Stimulated activated naive CD8-positive, alpha-beta T cell treated with anti-CD3 and anti-CD28 coated beads, Interleukin-15, Interleukin-2, amounts not matched to agents 100 ng/mL and 50 ng/mL, for 24 hours (primary cell): Measurements from ENCODE around the gene TPPP3.

Source experiments
- H3K27ac Mint-ChIP-seq: one replicate; pipeline ENCODE4 v1.8.0; 2021; ENCODE audit warnings: mild to moderate bottlenecking, mixed read lengths
- H3K27me3 Mint-ChIP-seq: one replicate; pipeline ENCODE4 v1.8.0; 2021; ENCODE audit warnings: mixed read lengths
- H3K36me3 Mint-ChIP-seq: one replicate; pipeline ENCODE4 v1.8.0; 2021; ENCODE audit warnings: low read depth, mixed read lengths
- H3K4me1 Mint-ChIP-seq: one replicate; pipeline ENCODE4 v1.8.0; 2021; ENCODE audit warnings: low read depth, mixed read lengths
- H3K4me3 Mint-ChIP-seq: one replicate; pipeline ENCODE4 v1.8.0; 2021; ENCODE audit warnings: mild to moderate bottlenecking, mixed read lengths
- H3K9me3 Mint-ChIP-seq: one replicate; pipeline ENCODE4 v1.8.0; 2021; ENCODE audit warnings: mixed read lengths

TPPP3 gene

GRCh38 chr16:67393111-67393787, at the start of gene TPPP3:
Gene TPPP3 (minus strand): TSS chr16:67393498. CDS start chr16:67391111, 2,387 bp downstream.
- H3K4me1 Mint-ChIP-seq, result peaks cover 9% of the 10 kb centered on the region
- H3K9me3 Mint-ChIP-seq, result no peaks in the 10 kb centered on the region
- H3K4me3 Mint-ChIP-seq, result peak within 1 kb of the TSS; percentile 36
- H3K27ac Mint-ChIP-seq, result no peak within 1 kb of the TSS
- H3K36me3 Mint-ChIP-seq, result no peaks in the 10 kb centered on the region
- peaks cover 28% of the 10 kb centered on the region for H3K27me3 Mint-ChIP-seq

- peaks cover 9% of the 10 kb centered on the region for H3K36me3 Mint-ChIP-seq
- no peak overlapping the region for H3K27ac Mint-ChIP-seq
- no peaks in the 10 kb centered on the region for H3K27me3 Mint-ChIP-seq
- H3K9me3 Mint-ChIP-seq, result no peaks in the 10 kb centered on the region
- no peak overlapping the region for H3K4me3 Mint-ChIP-seq
- H3K4me1 Mint-ChIP-seq, result peaks cover 2% of the 10 kb centered on the region
These were observed 49.4 kb upstream of the TPPP3 start for GRCh38 chr16:67442581-67443255.

DNA sequence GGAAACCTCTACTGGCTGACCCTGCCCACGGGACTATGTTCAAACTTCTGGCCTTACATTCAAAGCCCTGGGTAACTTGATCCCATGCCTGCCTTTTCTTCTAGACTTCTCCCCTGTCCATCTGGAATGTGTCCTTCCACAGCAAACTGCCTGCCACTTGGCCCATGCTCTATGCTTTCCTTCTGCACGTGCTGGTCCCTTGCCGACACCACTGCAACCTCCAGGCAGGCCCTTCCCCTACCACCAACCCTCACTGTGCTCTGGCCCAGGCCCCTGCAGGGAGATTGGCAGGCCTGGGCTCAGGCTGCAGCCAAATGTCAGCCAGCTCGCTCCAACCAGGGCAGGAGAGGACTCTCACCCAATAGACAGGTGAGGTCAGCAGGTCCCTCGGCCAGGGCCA, 48.6 kb upstream of the TPPP3 start:
- no peaks in the 10 kb centered on the region for H3K9me3 Mint-ChIP-seq
- no peak overlapping the region for H3K4me3 Mint-ChIP-seq
- H3K36me3 Mint-ChIP-seq, result peaks cover 10% of the 10 kb centered on the region
- H3K4me1 Mint-ChIP-seq, result peaks cover 5% of the 10 kb centered on the region
- no peaks in the 10 kb centered on the region for H3K27me3 Mint-ChIP-seq
- H3K27ac Mint-ChIP-seq, result no peak overlapping the region

- H3K27me3 Mint-ChIP-seq, result no peaks in the 10 kb centered on the region
These were observed 48.0 kb upstream of the TPPP3 start for GRCh38 chr16:67441271-67441753.

DNA sequence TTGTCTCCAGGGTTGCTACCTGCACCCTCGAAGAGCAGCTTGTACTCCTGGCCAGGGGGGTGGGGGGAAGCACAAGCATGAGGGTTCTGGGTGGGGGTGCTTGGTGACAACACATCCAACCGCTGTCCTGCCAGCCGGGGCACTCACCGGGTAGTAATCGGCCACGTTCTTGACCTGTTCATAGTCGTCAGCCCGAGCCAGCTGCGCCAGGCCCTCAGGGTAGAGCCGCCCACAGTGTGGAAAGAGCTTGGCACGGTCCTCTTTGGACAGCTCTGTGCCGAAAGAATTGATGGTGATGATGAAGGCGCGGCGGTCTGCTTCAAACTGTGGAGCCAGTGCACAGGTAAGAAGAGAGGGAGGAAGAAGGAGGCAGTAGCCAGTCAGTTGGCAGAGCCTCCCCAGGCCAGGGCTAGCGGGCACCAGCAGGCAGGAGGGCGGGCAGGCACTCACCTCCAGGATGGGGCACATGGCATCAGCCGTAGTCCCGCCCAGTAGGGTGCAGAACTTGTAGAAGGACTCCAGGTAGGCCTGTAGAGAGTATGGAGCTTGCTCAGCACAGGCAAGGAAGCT, 45.6 kb upstream of the TPPP3 start:
- Mint-ChIP-seq H3K4me1 (peaks cover 5% of the 10 kb centered on the region), H3K4me3 (no peak overlapping the region), H3K27ac (no peak overlapping the region), H3K9me3 (no peaks in the 10 kb centered on the region), H3K36me3 (peaks cover 10% of the 10 kb centered on the region), H3K27me3 (no peaks in the 10 kb centered on the region)

More at GRCh38 chr16:67441271-67441753, 48.0 kb upstream of the TPPP3 start:
- H3K4me1 Mint-ChIP-seq, result peaks cover 5% of the 10 kb centered on the region
- H3K27ac Mint-ChIP-seq, result no peak overlapping the region
- H3K9me3 Mint-ChIP-seq, result no peaks in the 10 kb centered on the region
- no peak overlapping the region for H3K4me3 Mint-ChIP-seq
- peaks cover 10% of the 10 kb centered on the region for H3K36me3 Mint-ChIP-seq

- H3K27ac Mint-ChIP-seq, result no peak overlapping the region
- peaks cover 5% of the 10 kb centered on the region for H3K4me1 Mint-ChIP-seq
- H3K27me3 Mint-ChIP-seq, result no peaks in the 10 kb centered on the region
- no peaks in the 10 kb centered on the region for H3K9me3 Mint-ChIP-seq
- peaks cover 10% of the 10 kb centered on the region for H3K36me3 Mint-ChIP-seq
- H3K4me3 Mint-ChIP-seq, result no peak overlapping the region
These were observed 44.9 kb upstream of the TPPP3 start for GRCh38 chr16:67438098-67438791.

DNA sequence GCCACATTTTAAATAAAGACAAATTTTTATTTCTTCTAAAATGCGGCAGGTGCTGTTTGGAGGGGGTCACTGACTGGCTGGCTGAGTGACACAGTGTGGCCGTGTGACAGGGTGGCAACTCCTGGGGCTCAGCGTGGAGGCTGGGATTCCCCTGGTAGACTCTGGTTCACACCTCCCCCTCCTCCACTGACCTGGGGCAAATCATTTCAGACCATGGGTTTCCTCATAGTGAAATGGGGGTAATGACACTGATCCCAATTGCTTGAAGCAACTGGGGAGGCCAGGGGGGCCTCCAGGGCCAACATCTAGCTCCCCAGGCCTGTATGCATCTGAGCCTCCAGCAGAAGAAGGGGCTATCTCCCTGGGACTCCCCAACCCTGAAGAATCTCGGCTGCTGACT, 44.2 kb upstream of the TPPP3 start:
- H3K27ac Mint-ChIP-seq, result no peak overlapping the region

DNA sequence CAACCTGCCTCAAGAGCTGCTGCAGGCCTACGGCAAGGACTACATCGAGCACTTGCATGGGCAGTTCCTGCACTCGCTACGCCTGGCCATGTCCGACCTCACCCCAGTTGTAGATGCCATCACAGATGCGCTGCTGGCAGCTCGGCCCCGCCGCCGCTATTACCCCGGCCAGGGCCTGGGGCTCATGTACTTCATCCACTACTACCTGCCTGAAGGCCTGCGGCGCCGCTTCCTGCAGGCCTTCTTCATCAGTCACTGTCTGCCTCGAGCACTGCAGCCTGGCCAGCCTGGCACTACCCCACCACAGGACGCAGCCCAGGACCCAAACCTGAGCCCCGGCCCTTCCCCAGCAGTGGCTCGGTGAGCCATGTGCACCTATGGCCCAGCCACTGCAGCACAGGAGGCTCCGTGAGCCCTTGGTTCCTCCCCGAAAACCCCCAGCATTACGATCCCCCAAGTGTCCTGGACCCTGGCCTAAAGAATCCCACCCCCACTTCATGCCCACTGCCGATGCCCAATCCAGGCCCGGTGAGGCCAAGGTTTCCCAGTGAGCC, 43.4 kb upstream of the TPPP3 start:
- Mint-ChIP-seq H3K27ac (no peak overlapping the region), H3K4me1 (peaks cover 5% of the 10 kb centered on the region), H3K27me3 (peaks cover 8% of the 10 kb centered on the region), H3K4me3 (no peak overlapping the region), H3K9me3 (no peaks in the 10 kb centered on the region), H3K36me3 (peaks cover 10% of the 10 kb centered on the region)

More for the DNA sequence above, 44.2 kb upstream of the TPPP3 start:
- Mint-ChIP-seq H3K9me3 (no peaks in the 10 kb centered on the region), H3K27me3 (peaks cover 1% of the 10 kb centered on the region), H3K4me3 (no peak overlapping the region), H3K4me1 (peaks cover 5% of the 10 kb centered on the region), H3K36me3 (peaks cover 10% of the 10 kb centered on the region)

GRCh38 chr16:67435758-67436164, 42.5 kb upstream of the TPPP3 start:
- Mint-ChIP-seq H3K27me3 (peaks cover 11% of the 10 kb centered on the region), H3K36me3 (peaks cover 10% of the 10 kb centered on the region), H3K9me3 (no peaks in the 10 kb centered on the region), H3K4me1 (peaks cover 5% of the 10 kb centered on the region), H3K27ac (no peak overlapping the region), H3K4me3 (no peak overlapping the region)

DNA sequence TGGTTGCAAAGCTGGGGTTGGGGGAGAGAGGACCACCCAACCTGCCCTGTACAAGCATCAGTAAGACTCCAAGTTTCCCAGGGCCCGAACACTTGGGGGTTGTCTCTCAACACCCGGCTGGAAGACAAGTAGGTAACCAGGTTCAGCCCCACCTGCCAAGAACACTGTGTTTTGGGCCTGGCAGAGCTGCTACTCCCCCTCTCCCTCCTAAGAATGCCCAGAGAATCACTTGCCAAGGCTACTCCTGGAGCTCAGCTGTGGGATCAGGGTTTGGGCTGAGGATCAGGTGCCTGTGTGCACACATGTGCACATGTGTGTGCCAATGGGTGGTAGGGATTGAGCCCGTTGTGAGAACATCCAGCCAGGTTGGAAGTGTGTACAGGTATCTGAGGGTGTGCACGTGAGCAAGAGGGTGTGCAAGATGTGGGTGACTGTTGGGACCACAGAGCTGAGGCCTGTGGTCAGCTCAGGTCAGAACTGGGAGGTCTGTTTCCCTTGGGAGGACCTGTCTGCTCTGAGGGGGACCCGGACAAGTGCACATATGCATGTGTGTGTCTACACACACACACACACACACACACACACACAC, 39.9 kb upstream of the TPPP3 start:
- Mint-ChIP-seq H3K27me3 (peaks cover 29% of the 10 kb centered on the region), H3K36me3 (peaks cover 4% of the 10 kb centered on the region), H3K9me3 (no peaks in the 10 kb centered on the region), H3K4me3 (no peak overlapping the region), H3K27ac (no peak overlapping the region), H3K4me1 (peaks cover 9% of the 10 kb centered on the region)

DNA sequence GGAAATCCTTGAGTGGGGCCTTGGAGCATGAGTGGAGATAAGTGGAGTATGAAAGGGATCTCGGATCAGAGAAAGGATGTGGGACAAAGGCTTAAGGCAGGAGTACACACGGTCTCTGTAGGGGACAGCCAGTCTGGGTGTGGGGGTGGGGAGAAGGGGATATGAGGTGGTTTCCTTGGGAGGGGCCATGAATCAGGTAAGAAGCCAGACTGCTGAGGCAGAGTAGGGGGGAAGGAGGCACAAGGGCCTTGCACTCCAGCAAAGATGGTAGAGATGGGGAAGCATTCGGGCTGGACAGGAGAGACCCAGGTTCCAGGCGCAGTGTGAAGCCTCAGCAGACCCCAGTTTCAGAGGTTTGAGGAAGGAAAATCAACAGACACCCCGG, 39.2 kb upstream of the TPPP3 start:
- Mint-ChIP-seq H3K4me1 (peaks cover 5% of the 10 kb centered on the region), H3K36me3 (no peaks in the 10 kb centered on the region), H3K9me3 (no peaks in the 10 kb centered on the region), H3K27ac (no peak overlapping the region), H3K4me3 (no peak overlapping the region), H3K27me3 (peaks cover 29% of the 10 kb centered on the region)

- H3K4me1 Mint-ChIP-seq, result peaks cover 4% of the 10 kb centered on the region
- no peak overlapping the region for H3K27ac Mint-ChIP-seq
- H3K9me3 Mint-ChIP-seq, result no peaks in the 10 kb centered on the region
- H3K36me3 Mint-ChIP-seq, result no peaks in the 10 kb centered on the region
- peaks cover 34% of the 10 kb centered on the region for H3K27me3 Mint-ChIP-seq
- peak overlapping the region; percentile 57 for H3K4me3 Mint-ChIP-seq
These were observed 38.6 kb upstream of the TPPP3 start for GRCh38 chr16:67431775-67432505.

DNA sequence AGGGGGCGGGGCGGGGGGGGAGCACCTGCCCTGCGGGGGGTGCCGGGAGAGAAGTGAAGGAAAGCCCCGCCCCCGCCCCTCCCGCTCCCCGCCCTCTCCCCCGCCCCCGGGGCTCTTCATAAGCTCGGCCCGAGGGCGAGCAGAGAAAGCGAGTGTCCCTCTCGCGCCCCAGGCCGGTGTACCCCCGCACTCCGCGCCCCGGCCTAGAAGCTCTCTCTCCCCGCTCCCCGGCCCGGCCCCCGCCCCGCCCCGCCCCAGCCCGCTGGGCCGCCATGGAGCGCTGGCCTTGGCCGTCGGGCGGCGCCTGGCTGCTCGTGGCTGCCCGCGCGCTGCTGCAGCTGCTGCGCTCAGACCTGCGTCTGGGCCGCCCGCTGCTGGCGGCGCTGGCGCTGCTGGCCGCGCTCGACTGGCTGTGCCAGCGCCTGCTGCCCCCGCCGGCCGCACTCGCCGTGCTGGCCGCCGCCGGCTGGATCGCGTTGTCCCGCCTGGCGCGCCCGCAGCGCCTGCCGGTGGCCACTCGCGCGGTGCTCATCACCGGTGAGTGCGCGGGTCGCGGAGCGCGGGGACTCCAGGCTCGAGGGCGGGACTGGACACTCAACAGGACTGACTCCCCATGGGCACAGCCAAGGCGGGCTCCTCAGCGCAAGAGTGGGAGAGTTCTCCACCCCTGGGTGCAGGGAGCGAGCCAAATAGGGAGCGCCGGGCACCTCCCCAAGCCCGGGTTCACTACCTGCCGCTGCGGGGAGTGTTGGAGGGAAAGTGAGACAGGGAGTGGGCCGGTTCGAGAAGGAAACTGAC, 37.9 kb upstream of the TPPP3 start, which contains the start of gene HSD11B2:
Gene HSD11B2 (plus strand): TSS at position 145 of the 798 bp plus-strand sequence. CDS start 128 bp downstream, at position 273.
- Mint-ChIP-seq H3K27me3 (peaks cover 40% of the 10 kb centered on the region), H3K4me1 (peaks cover 4% of the 10 kb centered on the region), H3K9me3 (no peaks in the 10 kb centered on the region), H3K27ac (peak within 1 kb of the TSS; percentile 58), H3K4me3 (peak within 1 kb of the TSS; percentile 78), H3K36me3 (no peaks in the 10 kb centered on the region)
